Endothelial cell (in vitro differentiated cells): ENCODE results near the gene CADPS. TPM values are rescaled to one million over a fixed set of nuclear protein-coding genes. Genes with fewer than 3 reads are reported as not detected.

Experiments
- DNase-seq: peaks from one replicate; pipeline ENCODE4 v3.0.0; 2021; ENCODE audit warnings: low spot score
- H3K27ac Mint-ChIP-seq: one replicate; pipeline ENCODE4 v1.8.0; 2021; ENCODE audit warnings: mixed read lengths, inconsistent platforms; ENCODE audit not compliant: unreplicated experiment
- H3K27me3 Mint-ChIP-seq: one replicate; pipeline ENCODE4 v1.8.0; 2021; ENCODE audit warnings: mild to moderate bottlenecking, moderate library complexity, mixed read lengths, inconsistent platforms; ENCODE audit not compliant: unreplicated experiment
- H3K36me3 Mint-ChIP-seq: one replicate; pipeline ENCODE4 v1.8.0; 2021; ENCODE audit warnings: mild to moderate bottlenecking, low read depth, mixed read lengths, inconsistent platforms; ENCODE audit not compliant: unreplicated experiment
- H3K4me1 Mint-ChIP-seq: one replicate; pipeline ENCODE4 v1.8.0; 2021; ENCODE audit warnings: mild to moderate bottlenecking, mixed read lengths, inconsistent platforms; ENCODE audit not compliant: unreplicated experiment
- H3K4me3 Mint-ChIP-seq: one replicate; pipeline ENCODE4 v1.8.0; 2021; ENCODE audit warnings: mild to moderate bottlenecking, mixed read lengths, inconsistent platforms; ENCODE audit not compliant: unreplicated experiment
- H3K9me3 Mint-ChIP-seq: one replicate; pipeline ENCODE4 v1.8.0; 2021; ENCODE audit warnings: mixed read lengths, inconsistent platforms; ENCODE audit not compliant: unreplicated experiment
- CTCF ChIP-seq: fragments of 200-600 bp; sonication (generic); IDR thresholded peaks from one replicate; pipeline ENCODE4 v1.5.0; 2021; ENCODE audit warnings: antibody characterized with exemption; ENCODE audit not compliant: unreplicated experiment
- total RNA-seq: library from RNA; stranded (reverse); fragmentation: NEBNext Ultra II Directional; extraction: Animal tissue kit (Norgen Biotek cat#: 25700); gene quantifications from one replicate; pipeline ENCODE4 v1.2.1, GENCODE V29; 2021; ENCODE audit not compliant: unreplicated experiment

Gene CADPS
- total RNA-seq, 1 donor from 2014 or later: 0.26 TPM

DNA sequence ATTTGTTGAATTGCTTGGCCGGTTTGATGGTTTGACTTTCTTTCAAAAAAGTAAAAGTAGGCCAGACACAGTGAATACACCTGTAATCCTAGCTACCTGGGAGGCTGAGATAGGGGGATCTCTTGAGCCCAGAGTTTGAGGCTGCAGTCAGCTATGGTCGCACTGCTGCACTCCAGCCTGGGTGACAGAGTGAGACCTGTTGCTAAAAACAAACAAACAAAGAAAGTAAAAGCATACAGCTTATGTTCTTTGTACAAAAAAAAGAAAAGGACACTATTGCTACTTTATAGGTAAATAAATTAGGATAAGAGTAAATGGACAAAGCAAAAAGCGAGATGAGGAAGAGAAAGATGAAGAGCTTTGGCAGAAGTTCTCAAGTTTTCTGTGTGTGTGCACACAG, 488.0 kb downstream of the CADPS start:
- peaks cover under 1% of the 10 kb centered on the region for H3K27me3 Mint-ChIP-seq
- no peaks in the 10 kb centered on the region for H3K9me3 Mint-ChIP-seq
- TF ChIP-seq CTCF: no peak
- no peaks in the 10 kb centered on the region for H3K36me3 Mint-ChIP-seq
- H3K4me1 Mint-ChIP-seq: peaks cover 4% of the 10 kb centered on the region
- no peak overlapping the region for H3K4me3 Mint-ChIP-seq
- H3K27ac Mint-ChIP-seq: no peak overlapping the region
- DNase-seq: no peak

- Mint-ChIP-seq H3K36me3 (no peaks in the 10 kb centered on the region), H3K27ac (no peak overlapping the region), H3K4me1 (peaks cover 14% of the 10 kb centered on the region), H3K27me3 (peaks cover 23% of the 10 kb centered on the region), H3K4me3 (no peak overlapping the region), H3K9me3 (no peaks in the 10 kb centered on the region)
- DNase-seq: peak; percentile 11
- no peak for TF ChIP-seq CTCF
These were observed 495.9 kb downstream of the CADPS start for GRCh38 chr3:62379321-62379798.

DNA sequence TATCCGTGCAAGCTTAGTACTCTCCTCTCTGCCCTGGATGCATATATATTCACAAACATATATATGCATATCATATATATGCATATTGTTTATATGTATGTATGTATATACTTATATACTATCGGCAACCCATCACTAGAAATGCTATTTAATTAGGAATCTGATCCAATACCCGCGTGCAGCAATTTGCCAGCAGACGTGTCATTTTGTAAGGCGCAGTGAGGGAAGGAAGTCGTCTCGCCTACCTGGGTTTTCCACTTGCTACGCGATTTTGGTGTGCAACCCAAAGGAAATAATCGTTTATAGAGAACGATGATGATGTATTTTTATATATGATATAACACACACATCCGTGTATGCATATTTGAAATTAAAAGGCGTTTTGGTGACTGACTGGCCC, 496.3 kb downstream of the CADPS start:
- no peak for DNase-seq

GRCh38 chr3:62378311-62378789, 496.9 kb downstream of the CADPS start:
- Mint-ChIP-seq H3K27ac (no peak overlapping the region), H3K4me3 (no peak overlapping the region), H3K27me3 (peaks cover 24% of the 10 kb centered on the region), H3K4me1 (peaks cover 19% of the 10 kb centered on the region), H3K36me3 (no peaks in the 10 kb centered on the region), H3K9me3 (no peaks in the 10 kb centered on the region)
- DNase-seq: peak; percentile 23
- no peak for TF ChIP-seq CTCF

More for the DNA sequence above, 496.3 kb downstream of the CADPS start:
- Mint-ChIP-seq H3K4me1 (peaks cover 18% of the 10 kb centered on the region), H3K4me3 (no peak overlapping the region), H3K27ac (no peak overlapping the region), H3K27me3 (peaks cover 24% of the 10 kb centered on the region), H3K9me3 (no peaks in the 10 kb centered on the region), H3K36me3 (no peaks in the 10 kb centered on the region)
- TF ChIP-seq CTCF: no peak

DNA sequence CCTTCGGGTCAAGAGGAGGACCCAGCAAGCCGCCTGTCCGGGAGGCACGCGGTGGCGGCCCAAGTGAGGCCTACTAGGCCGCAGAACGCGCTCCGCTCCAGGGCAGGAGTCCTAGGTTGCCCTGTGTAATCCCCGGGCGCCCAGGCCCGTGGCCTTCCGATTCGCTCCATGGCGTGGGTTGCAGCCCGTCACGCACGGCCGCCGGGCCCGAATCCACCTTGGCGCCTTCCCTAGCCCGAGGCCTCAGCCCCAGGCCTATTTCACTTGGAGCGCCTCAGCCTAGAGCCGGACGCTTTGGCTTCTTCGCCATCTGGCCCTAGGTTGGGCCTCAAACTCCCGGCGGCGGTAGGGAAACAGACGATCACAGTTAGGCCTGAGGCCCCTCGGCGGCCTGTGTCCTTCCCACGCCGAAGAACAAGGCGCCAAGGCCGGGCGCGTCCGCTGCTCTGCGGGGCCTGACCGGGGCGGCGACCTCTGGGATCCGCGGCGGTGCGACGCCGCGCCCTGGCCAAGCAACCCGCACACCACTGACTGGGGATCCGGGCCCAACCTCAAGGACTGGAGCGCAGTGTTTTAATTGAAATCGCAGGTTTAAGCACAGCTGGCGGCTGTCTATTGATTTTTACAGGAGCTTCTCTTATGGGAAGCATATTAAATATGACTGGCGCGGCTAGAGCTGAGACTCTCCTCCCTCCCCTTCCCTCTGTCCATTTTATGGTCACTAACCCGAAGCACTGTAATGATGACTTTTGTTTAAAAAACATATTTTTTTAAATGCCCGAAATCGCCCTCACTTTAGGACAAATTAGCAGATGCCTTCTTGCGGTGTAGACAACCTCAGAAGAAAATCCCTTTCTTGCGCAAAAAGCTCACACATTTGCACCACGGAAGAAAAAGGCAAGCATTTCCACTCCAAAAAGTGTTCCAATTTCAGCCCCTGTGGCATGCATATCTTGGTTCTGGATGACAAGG, 498.0 kb downstream of the CADPS start:
- DNase-seq: peak; percentile 22
- H3K27me3 Mint-ChIP-seq: peaks cover 23% of the 10 kb centered on the region
- no peaks in the 10 kb centered on the region for H3K36me3 Mint-ChIP-seq
- no peak overlapping the region for H3K4me3 Mint-ChIP-seq
- no peaks in the 10 kb centered on the region for H3K9me3 Mint-ChIP-seq
- H3K27ac Mint-ChIP-seq: no peak overlapping the region
- no peak for TF ChIP-seq CTCF
- peaks cover 19% of the 10 kb centered on the region for H3K4me1 Mint-ChIP-seq
